Hepatic stellate cell (primary cell): ENCODE data around the gene SPATA21.

Experiments used
- DNase-seq: peaks from one replicate; pipeline ENCODE4 v3.0.0; 2011; ENCODE audit warnings: low spot score

Gene SPATA21

DNA sequence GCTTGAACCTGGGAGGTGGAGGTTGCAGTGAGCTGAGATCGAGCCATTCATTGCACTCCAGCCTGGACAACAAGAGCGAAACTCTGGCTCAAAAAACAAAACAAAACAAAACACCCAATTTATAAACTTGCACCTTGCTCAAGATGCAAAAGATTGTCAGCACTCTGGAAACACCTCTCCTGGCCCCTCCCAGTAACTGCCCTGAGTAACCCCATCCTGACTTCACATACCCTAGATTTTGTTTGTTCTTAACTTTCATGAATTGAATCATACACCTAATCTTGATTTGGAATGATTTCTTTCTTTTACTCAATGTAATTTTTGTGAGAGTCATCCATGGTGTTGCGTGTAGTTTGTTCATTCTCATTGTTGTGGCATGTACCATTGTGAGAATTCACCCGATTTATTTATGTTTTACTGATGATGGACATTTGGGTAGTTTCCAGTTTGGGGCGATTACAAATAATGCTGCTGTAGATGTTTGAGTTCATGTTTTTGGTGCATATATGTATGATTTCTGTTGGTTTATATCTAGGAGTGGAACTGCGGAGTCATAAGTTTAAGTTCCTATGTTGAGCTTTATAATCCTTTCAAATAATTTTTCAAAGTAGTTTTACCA, 13.7 kb upstream of the SPATA21 start:
- DNase-seq: no peak

GRCh38 chr1:16449666-16450065, 12.4 kb upstream of the SPATA21 start:
- no peak for DNase-seq

- no peak for DNase-seq
Measured at GRCh38 chr1:16449065-16449464, 11.8 kb upstream of the SPATA21 start.

- no peak for DNase-seq
Measured at GRCh38 chr1:16447641-16448040, 10.4 kb upstream of the SPATA21 start.

GRCh38 chr1:16446116-16446515, 8.9 kb upstream of the SPATA21 start:
- no peak for DNase-seq

GRCh38 chr1:16445052-16445451, 7.8 kb upstream of the SPATA21 start:
- DNase-seq: no peak

GRCh38 chr1:16443975-16444770, 6.9 kb upstream of the SPATA21 start:
- DNase-seq: no peak

GRCh38 chr1:16442941-16443340, 5.7 kb upstream of the SPATA21 start:
- DNase-seq: no peak

DNA sequence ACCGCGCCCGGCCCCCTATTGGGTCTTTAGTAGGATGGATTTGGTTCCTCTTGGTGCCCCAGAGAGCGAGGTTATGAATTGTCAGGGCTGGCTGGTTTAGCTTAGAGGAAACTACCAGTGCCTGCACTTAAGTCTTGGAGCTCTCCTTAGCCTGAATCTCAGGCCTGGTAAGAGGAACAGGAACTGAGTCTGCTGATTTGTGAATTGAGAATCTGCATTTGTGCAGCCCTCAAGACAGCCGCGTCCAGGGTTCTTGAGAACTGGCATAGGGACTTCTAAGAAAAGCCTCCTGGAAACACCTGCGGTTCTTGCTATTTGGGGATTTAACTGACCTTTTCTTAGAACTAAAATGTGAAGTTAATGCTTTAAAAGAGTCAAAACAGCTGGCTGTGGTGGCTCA, 5.0 kb upstream of the SPATA21 start:
- DNase-seq: no peak

DNA sequence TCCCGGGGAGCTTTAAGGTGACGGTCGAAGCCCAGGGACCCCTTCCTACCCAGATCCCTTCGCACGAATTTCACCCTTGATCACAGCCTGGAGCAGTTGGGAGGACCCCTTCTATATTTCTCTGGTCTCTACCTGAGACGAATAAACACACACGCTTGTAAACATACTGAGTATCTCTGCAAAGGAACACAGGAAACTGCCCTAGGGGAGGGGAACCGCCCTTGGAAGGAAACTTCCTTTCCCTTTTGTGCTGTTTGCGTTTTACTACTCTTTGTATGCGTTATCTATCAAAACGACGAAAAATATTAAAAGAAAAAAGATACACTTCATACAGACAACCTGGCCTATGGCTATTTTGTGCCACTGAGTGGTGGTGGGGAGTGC, 4.0 kb upstream of the SPATA21 start:
- DNase-seq: peak; percentile 48

DNA sequence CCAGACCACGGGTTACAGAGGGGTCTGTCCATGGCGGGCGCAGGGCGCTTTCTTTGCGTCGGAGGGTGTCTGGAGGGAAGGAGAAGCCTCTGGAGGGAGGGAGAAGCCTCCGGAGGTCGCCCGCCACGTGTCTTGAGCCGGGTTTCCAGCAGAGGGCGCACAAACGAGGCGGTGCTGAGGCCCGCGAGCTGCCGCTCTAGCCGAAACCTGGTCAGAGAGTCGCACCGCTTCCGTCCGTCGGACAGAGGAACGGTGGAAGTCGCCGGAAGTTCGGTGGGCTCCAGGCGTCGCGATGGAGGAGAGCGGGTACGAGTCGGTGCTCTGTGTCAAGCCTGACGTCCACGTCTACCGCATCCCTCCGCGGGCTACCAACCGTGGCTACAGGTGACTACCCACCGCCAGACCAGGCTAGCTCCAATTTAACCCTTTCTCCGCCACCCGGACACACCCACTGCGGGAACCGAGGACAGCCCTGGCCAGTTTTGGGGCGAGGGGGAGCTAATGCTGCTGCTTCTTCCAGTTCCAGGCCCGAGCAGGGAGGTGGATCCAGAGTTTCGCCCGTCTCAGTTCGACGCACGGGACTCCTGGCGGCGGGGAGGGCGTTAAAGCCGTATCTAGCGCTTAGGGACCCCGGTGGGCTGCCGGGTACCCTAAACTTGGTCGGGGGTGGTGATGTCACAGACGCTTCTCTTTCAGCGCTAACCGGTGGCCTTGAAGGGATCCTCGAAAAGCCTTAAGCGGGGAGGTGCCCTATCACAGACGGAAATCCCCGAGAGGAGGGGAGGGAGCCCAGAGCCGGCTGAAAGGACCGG, 3.5 kb upstream of the SPATA21 start, which contains the start of gene NECAP2:
Gene NECAP2, plus strand, starts transcription at position 255 of the 812 bp plus-strand sequence. Its CDS starts 38 bp downstream, at position 293.
- peak; percentile 89 for DNase-seq

DNA sequence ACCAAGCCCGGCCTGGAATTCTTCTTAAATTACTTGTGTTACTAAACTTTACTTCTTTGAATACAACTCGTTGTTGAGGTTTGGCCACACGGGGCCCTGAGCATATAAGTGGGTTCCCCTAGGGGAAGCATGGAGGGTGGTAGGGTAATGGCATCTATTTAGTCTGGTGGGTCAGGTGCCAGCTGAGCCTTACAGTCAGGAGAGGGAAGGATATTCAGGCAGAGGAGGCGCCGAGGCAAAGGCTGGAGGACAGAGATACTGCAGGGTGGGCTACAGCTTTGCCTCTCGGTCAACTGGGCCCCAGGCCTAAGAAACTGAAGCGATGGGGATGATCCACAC, 2.9 kb upstream of the SPATA21 start:
- DNase-seq: no peak

GRCh38 chr1:16438924-16439323, 1.7 kb upstream of the SPATA21 start:
- DNase-seq: no peak

- no peak for DNase-seq
Measured at GRCh38 chr1:16438516-16438915, 1.3 kb upstream of the SPATA21 start.

DNA sequence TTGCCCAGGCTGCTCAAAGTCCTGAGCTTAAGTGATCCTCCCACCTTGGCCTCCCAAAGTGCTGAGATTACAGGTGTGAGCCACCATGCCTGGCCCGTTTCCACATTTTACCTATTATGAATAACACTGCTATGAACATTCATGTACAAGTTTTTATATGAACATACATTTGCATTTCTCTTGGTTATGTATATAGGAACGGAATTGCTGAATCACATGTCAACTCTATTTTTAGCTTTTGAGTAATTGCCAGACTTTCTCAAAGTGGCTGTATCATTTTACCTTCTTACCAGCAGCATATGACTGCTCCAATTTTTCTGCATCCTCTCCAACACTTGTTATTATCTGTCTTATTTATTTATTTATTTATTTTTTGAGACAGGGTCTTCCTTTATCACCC, 2.7 kb downstream of the SPATA21 start:
- DNase-seq: no peak

DNA sequence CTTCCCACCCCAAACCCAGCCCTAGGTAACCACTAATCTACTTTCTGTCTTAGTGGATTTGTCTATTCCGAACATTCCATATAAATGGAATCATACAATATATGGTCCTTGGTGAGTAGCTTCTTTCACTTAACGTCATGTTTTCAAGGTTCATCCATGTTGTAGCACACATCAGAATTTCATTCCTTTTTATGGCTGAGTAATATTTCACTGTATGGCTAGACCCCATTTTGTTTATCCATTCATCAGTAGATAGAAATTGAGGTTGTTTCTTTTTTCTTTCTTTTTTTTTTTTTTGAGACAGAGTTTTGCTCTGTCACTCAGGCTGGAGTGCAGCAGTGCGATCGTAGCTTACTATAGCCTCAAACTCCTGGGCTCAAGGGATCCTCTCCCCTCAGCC, 3.2 kb downstream of the SPATA21 start:
- DNase-seq: no peak

DNA sequence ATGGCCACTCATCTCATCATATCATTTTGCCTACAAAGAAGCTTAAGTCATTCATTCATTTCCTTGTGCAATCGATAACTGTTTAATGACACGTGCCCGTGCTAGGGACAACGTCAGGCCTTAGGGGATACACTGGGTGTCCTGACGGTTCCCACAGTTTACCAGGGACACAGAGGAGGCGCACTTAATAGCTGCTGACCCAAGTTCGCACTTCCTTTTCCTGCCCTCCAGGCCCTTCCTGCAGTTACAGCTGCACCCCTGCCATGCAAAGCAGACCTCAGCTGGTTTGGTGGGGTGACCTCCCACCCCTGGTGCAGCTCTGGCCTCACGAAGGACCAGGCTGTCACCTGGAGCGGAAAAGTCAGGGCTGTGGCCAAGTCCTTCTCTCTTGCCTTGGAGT, 4.2 kb downstream of the SPATA21 start:
- DNase-seq: no peak

GRCh38 chr1:16430606-16431005, 6.6 kb downstream of the SPATA21 start:
- no peak for DNase-seq

DNA sequence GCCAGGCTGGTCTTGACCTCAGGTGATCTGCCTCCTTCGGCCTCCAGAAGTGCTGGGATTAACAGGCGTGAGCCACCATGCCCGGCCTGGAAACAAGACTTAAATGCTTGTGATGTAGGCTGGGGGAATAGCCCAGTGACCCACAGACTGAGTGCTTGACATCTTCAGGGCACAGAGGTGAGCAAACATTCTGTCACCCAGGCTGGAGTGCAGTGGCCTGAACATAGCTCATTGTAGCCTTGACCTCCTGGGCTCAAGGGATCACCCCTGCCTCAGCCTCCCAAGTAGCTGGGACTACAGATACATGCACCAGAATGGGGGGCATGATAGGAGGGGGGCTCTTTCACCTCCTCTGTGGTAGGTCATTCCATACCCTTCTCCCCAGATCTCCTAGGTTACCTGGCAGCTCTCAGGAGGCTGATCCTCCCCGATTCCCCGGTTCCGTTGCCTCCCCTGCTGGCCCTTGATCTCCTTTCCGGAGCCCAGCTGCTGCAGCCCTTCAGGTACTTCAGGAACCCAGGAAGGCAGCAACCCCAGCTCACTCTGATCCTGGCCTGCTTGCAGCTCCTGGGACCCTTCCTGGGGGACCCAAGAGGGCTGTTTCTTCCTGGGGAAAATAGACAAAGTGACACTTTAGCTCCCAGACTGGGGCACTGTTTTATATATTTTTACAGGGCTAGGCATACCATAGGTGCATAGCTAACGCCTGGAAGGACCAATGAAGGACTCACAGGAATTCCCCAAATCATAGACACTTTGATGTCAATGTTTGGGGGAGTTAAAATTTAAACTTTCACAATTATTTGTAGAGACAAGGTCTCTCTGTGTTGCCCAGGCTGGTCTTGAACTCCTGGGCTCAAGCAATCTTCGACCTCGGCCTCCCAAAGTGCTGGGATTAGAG, 11.8 kb downstream of the SPATA21 start:
- DNase-seq: no peak

- no peak for DNase-seq
Measured at GRCh38 chr1:16422041-16422440, 15.2 kb downstream of the SPATA21 start.

DNA sequence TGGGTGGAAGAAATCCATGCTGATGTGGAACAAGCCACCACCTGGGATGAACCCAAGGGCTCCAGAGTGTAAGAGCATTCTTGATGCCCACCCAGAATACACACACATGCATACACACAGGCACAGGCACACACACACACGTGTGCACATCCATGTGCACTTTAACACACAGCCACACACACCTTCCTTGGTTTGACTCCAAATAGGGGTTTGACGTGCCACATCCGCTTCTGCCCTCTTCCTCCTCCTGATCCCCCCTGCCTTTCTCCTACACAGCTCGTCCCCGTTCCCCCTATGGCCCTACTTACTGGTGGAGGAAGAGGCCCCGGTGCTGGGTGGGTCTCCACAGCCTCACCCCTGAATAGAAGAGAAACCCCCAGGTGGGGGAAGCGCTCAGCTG, 16.0 kb downstream of the SPATA21 start:
- no peak for DNase-seq
